H1 (cell line): ENCODE results near the gene IKZF3. TPM values are rescaled to one million over a fixed set of nuclear protein-coding genes. Genes with fewer than 3 reads are reported as not detected.

Experiments used
- CTCF ChIA-PET: fragments of 300-600 bp; sonication (Branson Sonifier 250); formaldehyde crosslinking; loops from one replicate; lab custom pipeline; 2021; ENCODE audit not compliant: partially characterized antibody; lab: Charles Lee
- POLR2A ChIA-PET: fragments of 300-600 bp; sonication (Branson Sonifier 250); formaldehyde crosslinking; loops from one replicate; lab custom pipeline; 2021; ENCODE audit warnings: inconsistent platforms; ENCODE audit not compliant: partially characterized antibody; lab: Charles Lee
- DNase-seq, 2 experiments: peaks; one replicate each; pipeline versions ENCODE4 v3.0.0 to v3.0.0-alpha.2; 2010 to 2022; ENCODE audit warnings: low spot score in 2 of 2, low read depth in 1 of 2, mixed read lengths in 1 of 2
- FAIRE-seq: peaks from 2 replicates; lab custom pipeline; 2011; peaks lifted over from hg19 to GRCh38; lab: Jason Lieb, UNC
- H2AFZ ChIP-seq: 2 replicates; pipeline ENCODE4 v1.8.1; 2012; ENCODE audit warnings: low read length, inconsistent platforms
- H2AK5ac ChIP-seq: 2 replicates; pipeline ENCODE4 v1.6.1; 2013; ENCODE audit warnings: low read depth, low read length
- H2BK120ac ChIP-seq: replicated peaks from 2 replicates; pipeline ENCODE3; 2013; ENCODE audit warnings: low read depth, low read length, inconsistent platforms
- H2BK12ac ChIP-seq: 2 replicates; pipeline ENCODE4 v1.6.1; 2013; ENCODE audit warnings: low read depth, low read length
- H2BK15ac ChIP-seq: 2 replicates; pipeline ENCODE4 v1.6.1; 2013; ENCODE audit warnings: low read length
- H2BK20ac ChIP-seq: 2 replicates; pipeline ENCODE4 v1.6.1; 2013; ENCODE audit warnings: low read length
- H2BK5ac ChIP-seq: 2 replicates; pipeline ENCODE4 v1.6.1; 2013; ENCODE audit warnings: low read depth, low read length
- H3K14ac ChIP-seq: 2 replicates; pipeline ENCODE4 v1.6.1; 2013; ENCODE audit warnings: inconsistent platforms; ENCODE audit not compliant: insufficient read length
- H3K18ac ChIP-seq: 2 replicates; pipeline ENCODE4 v1.6.1; 2013; ENCODE audit warnings: low read length; ENCODE audit errors: extremely low read depth
- H3K23ac ChIP-seq: 2 replicates; pipeline ENCODE4 v1.6.1; 2013; ENCODE audit warnings: inconsistent platforms; ENCODE audit not compliant: insufficient read length
- H3K23me2 ChIP-seq: 2 replicates; pipeline ENCODE4 v1.6.1; 2013; ENCODE audit warnings: low read depth, low read length
- H3K27ac ChIP-seq: 2 replicates; pipeline ENCODE4 v1.6.1; 2011; ENCODE audit warnings: low read depth, low read length, inconsistent platforms
- H3K27me3 ChIP-seq, 4 experiments: replicated peaks in 1 of 4; 1 replicate in 1 of 4; 2 replicates in 3 of 4; pipeline versions ENCODE4 v1.6.1 to v1.8.1; 2011 to 2013; ENCODE audit warnings: low read length in 3 of 4, mild to moderate bottlenecking in 3 of 4, inconsistent platforms in 2 of 4, mixed read lengths in 2 of 4, moderate library complexity in 1 of 4; ENCODE audit not compliant: control insufficient read depth in 3 of 4, insufficient read depth in 3 of 4; ENCODE audit errors: extremely low read depth in 1 of 4
- H3K36me3 ChIP-seq, 4 experiments: 2 replicates each; pipeline versions ENCODE4 v1.6.1 to v1.8.1; 2011 to 2013; ENCODE audit warnings: mild to moderate bottlenecking in 4 of 4, low read length in 3 of 4, moderate library complexity in 2 of 4, control low read depth in 1 of 4, inconsistent platforms in 1 of 4; ENCODE audit not compliant: insufficient read depth in 4 of 4, control insufficient read depth in 2 of 4
- H3K4ac ChIP-seq: replicated peaks from 2 replicates; pipeline ENCODE3; 2013; ENCODE audit warnings: low read length, low read depth, mixed read lengths, inconsistent platforms; ENCODE audit not compliant: insufficient read length
- H3K4me1 ChIP-seq, 4 experiments: replicated peaks in 1 of 4; 1 replicate in 1 of 4; 2 replicates in 3 of 4; pipeline versions ENCODE4 v1.6.1 to v1.8.1; 2011 to 2013; ENCODE audit warnings: low read length in 3 of 4, inconsistent platforms in 2 of 4, mixed read lengths in 1 of 4; ENCODE audit not compliant: insufficient read depth in 4 of 4, control insufficient read depth in 3 of 4
- H3K4me2 ChIP-seq, 2 experiments: 2 replicates each; pipeline versions ENCODE4 v1.6.1 to v1.8.1; 2011 to 2013; ENCODE audit warnings: low read depth in 2 of 2, low read length in 2 of 2, control low read depth in 1 of 2, inconsistent platforms in 1 of 2, mild to moderate bottlenecking in 1 of 2; ENCODE audit not compliant: insufficient read depth in 1 of 2
- H3K4me3 ChIP-seq, 4 experiments: fragments of 200-600, 300-600 bp in 1 of 4; sonication (generic), shearing (Covaris generic), sonication (Bioruptor Twin) in 1 of 4; 2 replicates each; pipeline versions ENCODE4 v1.5.1 to v1.8.1; 2011 to 2016; ENCODE audit warnings: low read length in 4 of 4, low read depth in 3 of 4, control low read depth in 2 of 4, inconsistent platforms in 2 of 4, mild to moderate bottlenecking in 2 of 4, mixed read lengths in 1 of 4, moderate library complexity in 1 of 4; ENCODE audit not compliant: insufficient read depth in 2 of 4; ENCODE audit errors: extremely low read depth in 1 of 4
- H3K56ac ChIP-seq: replicated peaks from 2 replicates; pipeline ENCODE3; 2013; ENCODE audit warnings: low read depth, mild to moderate bottlenecking, mixed read lengths, low read length, inconsistent platforms; ENCODE audit not compliant: insufficient read length
- H3K79me1 ChIP-seq: 2 replicates; pipeline ENCODE4 v1.6.1; 2013; ENCODE audit warnings: low read depth, low read length, control low read depth
- H3K79me2 ChIP-seq, 2 experiments: 2 replicates each; pipeline versions ENCODE4 v1.6.1 to v1.8.1; 2012 to 2013; ENCODE audit warnings: low read length in 2 of 2, mild to moderate bottlenecking in 2 of 2, inconsistent platforms in 1 of 2; ENCODE audit not compliant: insufficient read depth in 2 of 2, control insufficient read depth in 1 of 2
- H3K9ac ChIP-seq, 4 experiments: replicated peaks in 1 of 4; 1 replicate in 1 of 4; 2 replicates in 3 of 4; pipeline versions ENCODE4 v1.6.1 to v1.8.1; 2011 to 2013; ENCODE audit warnings: low read depth in 3 of 4, low read length in 3 of 4, control low read depth in 2 of 4, mild to moderate bottlenecking in 2 of 4, moderate library complexity in 2 of 4, inconsistent platforms in 1 of 4; ENCODE audit errors: extremely low read depth in 1 of 4
- H3K9me3 ChIP-seq, 2 experiments: 2 replicates each; pipeline versions ENCODE4 v1.6.1 to v1.8.1; 2012 to 2013; ENCODE audit warnings: mild to moderate bottlenecking in 2 of 2, moderate library complexity in 2 of 2, control low read depth in 1 of 2, inconsistent platforms in 1 of 2, low read depth in 1 of 2, low read length in 1 of 2, mixed read lengths in 1 of 2; ENCODE audit not compliant: insufficient read depth in 2 of 2
- H4K20me1 ChIP-seq, 2 experiments: replicated peaks in 1 of 2; 2 replicates each; pipeline versions ENCODE3 to v1.8.1; 2011 to 2013; ENCODE audit warnings: inconsistent platforms in 2 of 2, low read length in 2 of 2, mild to moderate bottlenecking in 1 of 2; ENCODE audit not compliant: insufficient read depth in 2 of 2, control insufficient read depth in 1 of 2
- H4K5ac ChIP-seq: 2 replicates; pipeline ENCODE4 v1.6.1; 2013; ENCODE audit warnings: low read length, low read depth, mixed read lengths, inconsistent platforms; ENCODE audit not compliant: insufficient read length
- H4K8ac ChIP-seq: 2 replicates; pipeline ENCODE4 v1.8.0; 2013; ENCODE audit warnings: mild to moderate bottlenecking, moderate library complexity, low read length, inconsistent platforms; ENCODE audit not compliant: insufficient read depth; ENCODE audit errors: extremely low read depth
- H4K91ac ChIP-seq: replicated peaks from 2 replicates; pipeline ENCODE3; 2013; ENCODE audit warnings: low read length, mixed read lengths, inconsistent platforms; ENCODE audit not compliant: insufficient read length
- ASH2L ChIP-seq: fragments of 200-600, 300-600 bp; sonication (generic); IDR thresholded peaks from one replicate; pipeline ENCODE4 v1.7.1; 2017; ENCODE audit warnings: low read length
- EGR1 ChIP-seq: IDR thresholded peaks from 2 replicates; pipeline ENCODE4 v1.6.1; 2011; ENCODE audit warnings: low read depth, low read length, borderline replicate concordance
- GABPA ChIP-seq: IDR thresholded peaks from 2 replicates; pipeline ENCODE4 v1.6.1; 2011; ENCODE audit warnings: mild to moderate bottlenecking, low read length, moderate library complexity, borderline replicate concordance; ENCODE audit not compliant: insufficient read depth
- GTF2F1 ChIP-seq: IDR thresholded peaks from 2 replicates; pipeline ENCODE4 v1.6.1; 2012; ENCODE audit warnings: low read depth, low read length, improper control_type of control experiment, borderline replicate concordance
- HDAC2 ChIP-seq, 2 experiments: fragments of 300-600 bp in 1 of 2; sonication (generic) in 1 of 2; IDR thresholded peaks; 2 replicates each; pipeline ENCODE4 v1.6.1; 2011 to 2012; ENCODE audit warnings: low read depth in 2 of 2, low read length in 2 of 2, mild to moderate bottlenecking in 2 of 2, moderate library complexity in 2 of 2, borderline replicate concordance in 1 of 2, inconsistent platforms in 1 of 2
- HDAC6 ChIP-seq: IDR thresholded peaks from one replicate; pipeline ENCODE4 v1.7.1; 2012; ENCODE audit warnings: low read depth, mild to moderate bottlenecking, inconsistent platforms, low read length, moderate library complexity
- NANOG ChIP-seq: IDR thresholded peaks from 2 replicates; pipeline ENCODE4 v1.6.1; 2011; ENCODE audit warnings: low read length, low read depth, mild to moderate bottlenecking, inconsistent platforms; ENCODE audit not compliant: insufficient read depth, poor library complexity, severe bottlenecking
- RXRA ChIP-seq: IDR thresholded peaks from 2 replicates; pipeline ENCODE4 v1.6.1; 2011; ENCODE audit warnings: low read depth, mild to moderate bottlenecking, low read length, moderate library complexity; ENCODE audit not compliant: insufficient read depth
- SUZ12 ChIP-seq: fragments of 200-600 bp; sonication (generic); IDR thresholded peaks from 2 replicates; pipeline ENCODE4 v1.6.1; 2012; ENCODE audit warnings: mild to moderate bottlenecking, inconsistent platforms, low read length, moderate library complexity, mixed read lengths
- WGBS, 2 experiments: shearing (Covaris generic) in 1 of 2; methylation state at CpG; one replicate each; pipeline versions ENCODE4 v1.1.6 to v1.1.7; 2013 to 2015; ENCODE audit warnings: low lambda C conversion rate in 2 of 2, mixed read lengths in 2 of 2, inconsistent platforms in 1 of 2, low coverage in 1 of 2, missing lambda C conversion rate in 1 of 2; ENCODE audit not compliant: insufficient replicate concordance in 2 of 2, insufficient coverage in 1 of 2, insufficient read length in 1 of 2; ENCODE audit errors: extremely low coverage in 1 of 2, missing lambda C conversion rate in 1 of 2; 5-methylcytosine and 5-hydroxymethylcytosine counted together
- polyA plus RNA-seq, 7 experiments: library from polyadenylated mRNA; depleted of rRNA in 3 of 7; stranded (reverse) in 5 of 7; unstranded in 2 of 7; fragments of >200 nt in 5 of 7; fragments of 200-250 nt in 2 of 7; gene quantifications; 1 replicate in 5 of 7; 2 replicates in 1 of 7; 4 replicates in 1 of 7; pipeline versions ENCODE4 v1.2.1 to v1.2.3, GENCODE V29; 2011 to 2013; ENCODE audit warnings: missing spikeins in 2 of 7, mixed read lengths in 2 of 7
- total RNA-seq: library from RNA; stranded (reverse); fragmentation: NEBNext Ultra II Directional; extraction: Animal tissue kit (Norgen Biotek cat#: 25700); gene quantifications from 2 replicates; pipeline ENCODE4 v1.2.1, GENCODE V29; 2021
- TF ChIP-seq, protein P1 (sequence below): IDR thresholded peaks from 2 replicates; pipeline ENCODE4 v1.6.1; 2011; ENCODE audit warnings: low read length, improper control_type of control experiment

IKZF3 gene
- total and polyA plus RNA-seq, 2 of the 8 experiments (the other 6 are each of a cell fraction or from before 2014, with no cell fraction given): 0.23 to 0.56 TPM

DNA sequence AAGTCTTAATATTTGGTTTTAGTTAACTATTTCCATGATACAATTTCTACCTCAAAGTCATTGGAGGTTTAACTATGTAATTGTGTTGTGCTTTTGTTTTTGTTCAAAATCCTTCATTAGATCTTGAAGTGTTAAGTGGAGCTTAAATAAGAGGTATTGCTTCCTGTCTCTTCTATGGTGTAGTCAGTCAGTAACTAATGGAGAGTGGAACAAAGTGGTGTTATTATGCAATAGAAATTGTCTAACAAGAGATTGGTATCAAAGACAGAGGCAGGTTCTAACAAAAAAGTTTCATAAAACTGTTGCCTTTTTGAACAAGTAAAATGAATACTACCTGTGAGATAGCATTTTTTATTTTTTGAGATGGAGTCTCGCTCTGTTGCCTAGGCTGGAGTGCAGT is 81.1 kb downstream of the IKZF3 start:
- Histone ChIP-seq H4K8ac (no peak overlapping the region), H3K36me3 (no peaks in the 10 kb centered on the region), H3K4me2 (no peak overlapping the region), H3K23ac (no peak overlapping the region), H3K79me1 (no peaks in the 10 kb centered on the region), H2BK20ac (no peak overlapping the region), H3K9ac (no peak overlapping the region), H3K56ac (no peak overlapping the region), H3K9me3 (no peaks in the 10 kb centered on the region), H4K5ac (no peak overlapping the region), H3K4ac (no peak overlapping the region), H4K91ac (no peak overlapping the region), H3K18ac (no peak overlapping the region), H2BK15ac (no peak overlapping the region), H3K27me3 (no peaks in the 10 kb centered on the region), H3K23me2 (no peaks in the 10 kb centered on the region; the same call in 1 of the 2 replicates), H4K20me1 (no peaks in the 10 kb centered on the region), H2BK12ac (no peak overlapping the region), H3K79me2 (no peaks in the 10 kb centered on the region), H2BK5ac (no peak overlapping the region), H3K14ac (no peak overlapping the region), H3K27ac (no peak overlapping the region), H2AFZ (no peak overlapping the region), H2BK120ac (no peak overlapping the region), H3K4me1 (no peaks in the 10 kb centered on the region), H2AK5ac (no peak overlapping the region), H3K4me3 (no peak overlapping the region)
- POLR2A ChIA-PET: no interaction called here
- FAIRE-seq (no peak), DNase-seq (no peak)
- CTCF ChIA-PET: interaction anchor here (0.7 to 1.1 kb wide), 2 partner anchors 9 to 161 kb away, joined by 4 read pairs; no protein-coding TSS in a partner anchor
- WGBS, 2 experiments: 86% methylated on average over 1 of the region's 1 CpG; no CpG with 5 or more reads in 1 of the 2 experiments
- TF ChIP-seq RXRA (no peak), GABPA (no peak), NANOG (no peak), HDAC2 (IDR thresholded peaks at IDR 0.05; ENCODE audit: borderline replicate concordance in 1 of 2, low read depth in 2 of 2, low read length in 2 of 2) (no peak), ASH2L (no peak), EGR1 (no peak), SUZ12 (no peak), HDAC6 (no peak), GTF2F1 (no peak)
- TF ChIP-seq, protein P1, sequence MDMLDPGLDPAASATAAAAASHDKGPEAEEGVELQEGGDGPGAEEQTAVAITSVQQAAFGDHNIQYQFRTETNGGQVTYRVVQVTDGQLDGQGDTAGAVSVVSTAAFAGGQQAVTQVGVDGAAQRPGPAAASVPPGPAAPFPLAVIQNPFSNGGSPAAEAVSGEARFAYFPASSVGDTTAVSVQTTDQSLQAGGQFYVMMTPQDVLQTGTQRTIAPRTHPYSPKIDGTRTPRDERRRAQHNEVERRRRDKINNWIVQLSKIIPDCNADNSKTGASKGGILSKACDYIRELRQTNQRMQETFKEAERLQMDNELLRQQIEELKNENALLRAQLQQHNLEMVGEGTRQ: no peak
